HT1080 (cell line): Measurements from ENCODE around the gene RHBG. TPM values are rescaled to one million over a fixed set of nuclear protein-coding genes. Genes with fewer than 3 reads are reported as not detected.
"Not testable (repeated sequence)": the region's sequence is repeated elsewhere in the genome, so short reads cannot be mapped to it uniquely, and the experiment has no call there.

ENCODE experiments used
- DNase-seq: peaks from one replicate; pipeline ENCODE4 v3.0.0-alpha.2; 2015; ENCODE audit warnings: low read depth
- total RNA-seq: library from RNA; depleted of rRNA; stranded (reverse); fragments of >200 nt; shearing (Covaris generic); gene quantifications from 2 replicates; pipeline ENCODE4 v1.2.3, GENCODE V29; 2014

RHBG gene
- total RNA-seq, 1 experiment from 2014 or later: not detected

DNA sequence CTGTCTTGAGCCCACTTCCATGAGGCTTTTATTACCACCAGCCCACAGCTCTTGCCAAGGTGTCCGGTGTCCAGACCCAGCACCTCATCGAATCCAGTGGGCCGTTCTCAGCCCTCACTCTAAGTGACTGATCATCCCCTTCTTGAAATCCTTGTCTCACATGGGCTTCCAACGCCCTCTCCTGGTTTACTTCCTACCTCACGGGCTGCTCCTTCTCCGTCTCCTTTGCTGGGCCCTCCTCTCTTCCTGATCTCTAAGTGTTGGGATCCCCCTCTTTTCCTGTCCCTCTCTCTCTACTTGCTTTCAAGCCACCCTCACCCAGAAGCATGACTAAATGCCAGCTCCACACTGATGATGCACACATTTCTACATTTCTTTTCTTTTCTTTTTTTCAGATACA, 9.0 kb upstream of the RHBG start:
- DNase-seq: no peak

DNA sequence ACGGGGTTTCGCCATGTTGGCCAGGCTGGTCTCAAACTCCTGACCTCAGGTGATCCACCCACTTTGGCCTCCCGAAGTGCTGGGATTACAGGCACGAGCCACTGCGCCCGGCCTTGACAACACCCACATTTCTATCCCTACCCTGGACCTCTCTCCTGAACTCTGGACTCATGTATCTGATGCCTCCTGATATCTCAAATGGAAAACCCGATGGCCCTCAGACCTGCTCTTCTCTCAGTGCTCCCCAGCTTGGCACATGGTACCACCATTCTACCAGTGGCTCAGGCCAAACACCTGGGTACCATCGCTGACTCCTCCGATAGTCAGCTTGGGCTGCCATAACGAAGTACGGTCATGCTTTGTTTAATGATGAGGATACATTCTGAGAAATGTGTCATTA, 8.5 kb upstream of the RHBG start:
- no peak for DNase-seq

DNA sequence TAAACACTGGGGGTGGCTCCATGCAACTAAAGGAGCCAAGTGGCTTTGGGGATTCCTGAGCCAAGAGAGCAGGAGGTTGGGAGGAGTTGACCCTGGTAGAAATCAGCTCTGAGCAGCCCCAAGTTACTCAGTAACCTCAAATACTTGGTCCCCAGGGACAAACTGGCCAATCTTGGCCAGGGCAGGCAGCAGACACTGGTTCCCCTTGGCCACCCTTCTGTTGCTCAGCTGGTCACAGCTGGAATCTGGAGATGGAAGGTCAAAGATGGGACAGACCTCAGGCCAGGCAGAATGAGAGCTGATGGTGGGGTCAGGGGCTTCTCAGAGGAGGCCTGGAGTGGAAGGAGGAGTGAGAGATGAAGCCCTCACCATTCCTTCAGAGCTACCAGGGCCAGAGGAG, 3.3 kb upstream of the RHBG start:
- DNase-seq: no peak

DNA sequence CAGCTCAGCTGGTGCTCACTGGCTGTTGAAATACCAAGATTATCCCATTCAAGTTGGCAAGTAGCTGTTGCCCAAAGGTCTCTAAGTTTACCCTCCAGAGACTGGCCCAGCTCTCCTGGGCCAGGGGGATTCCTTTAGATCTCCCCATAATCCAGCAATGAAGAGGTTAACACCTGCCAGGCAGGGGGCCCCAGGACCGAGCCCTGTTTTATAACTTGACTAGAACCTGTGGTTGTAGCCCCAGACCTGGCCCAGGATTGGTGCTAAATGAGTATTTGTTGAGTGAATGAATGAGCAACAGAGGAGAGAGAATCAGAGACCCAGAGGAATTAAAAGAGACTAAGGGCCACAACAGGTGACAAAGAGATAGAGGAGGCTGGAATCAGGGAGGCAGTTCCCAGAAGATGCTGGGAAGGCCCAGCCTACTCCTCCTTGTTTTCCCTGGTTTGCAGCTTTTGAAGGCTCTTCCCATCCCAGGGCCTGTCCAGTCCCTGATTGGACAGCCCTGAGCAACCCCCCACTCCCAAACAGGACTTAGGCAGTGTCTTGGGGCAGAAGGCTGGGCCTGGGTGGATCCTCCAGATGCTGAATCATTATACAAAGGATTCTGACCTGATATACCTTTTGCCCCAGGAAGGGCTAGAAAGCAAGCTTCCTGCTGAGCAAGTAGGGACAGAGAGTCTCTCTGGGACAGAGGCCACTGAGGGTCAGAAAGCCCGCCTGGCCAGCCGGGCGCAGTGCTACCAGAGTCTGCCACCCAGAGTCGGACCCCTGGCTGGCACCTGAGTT, 2.4 kb upstream of the RHBG start:
- DNase-seq: no peak

DNA sequence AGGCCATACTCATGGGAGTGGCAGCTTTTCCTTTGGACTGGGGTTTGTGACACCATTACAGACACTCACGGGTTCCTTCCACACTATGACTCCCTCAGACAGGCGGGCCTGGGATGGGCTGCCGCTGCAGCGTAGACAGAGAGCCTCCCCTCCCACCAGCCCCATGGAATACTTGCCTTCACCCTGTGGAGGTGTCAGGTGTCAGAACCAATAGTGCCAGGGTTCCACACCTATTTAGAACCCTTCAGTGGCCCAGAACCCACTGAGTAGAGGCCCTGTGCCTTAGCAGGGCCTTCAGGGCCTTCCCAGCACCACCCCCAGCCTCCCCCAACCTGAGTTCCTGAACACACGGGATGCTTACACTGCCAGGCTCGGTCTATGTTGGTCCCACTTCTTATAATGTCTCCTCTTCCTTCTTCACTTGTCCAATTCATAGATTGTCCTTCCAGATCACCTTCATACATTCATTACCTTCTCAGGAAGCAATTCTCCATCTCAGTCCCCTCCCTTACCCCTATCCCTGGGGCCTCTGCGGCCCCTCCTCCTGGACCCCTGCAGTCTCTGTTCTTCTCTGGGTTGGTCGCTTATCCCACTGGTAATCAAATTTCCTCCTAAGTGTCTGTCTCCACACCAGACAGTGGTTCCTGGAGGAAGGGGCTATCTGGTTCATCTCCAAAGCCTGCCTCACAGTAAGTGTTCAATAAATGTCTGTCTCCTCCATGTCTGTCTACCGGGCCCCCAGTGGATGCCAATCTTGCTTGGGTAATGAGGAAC, 1.4 kb upstream of the RHBG start:
- no peak for DNase-seq

DNA sequence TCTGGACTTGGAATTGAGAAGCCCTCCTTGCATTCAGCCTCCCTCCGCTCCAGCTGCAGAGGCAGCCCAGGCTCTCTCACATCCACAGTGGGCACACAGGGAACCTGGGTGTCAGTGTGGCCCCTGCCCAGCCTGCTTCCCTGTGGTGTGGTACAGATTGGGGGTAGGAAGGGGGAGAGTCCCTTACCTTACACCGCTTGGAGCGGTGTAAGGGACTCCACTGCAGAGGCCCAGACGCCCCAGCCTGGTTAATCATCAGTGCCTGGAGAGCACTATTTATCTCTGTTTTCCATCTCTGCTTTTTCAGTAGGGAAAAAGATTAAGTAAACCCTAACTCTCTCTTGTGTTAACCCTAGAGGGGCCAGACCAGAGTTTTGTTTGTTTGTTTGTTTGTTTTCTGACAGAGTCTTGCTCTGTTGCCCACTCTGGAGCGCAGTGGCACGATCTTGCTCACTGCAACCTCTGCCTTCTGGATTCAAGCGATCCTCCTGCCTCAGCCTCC, 803 bp upstream of the RHBG start:
- DNase-seq: no peak

DNA sequence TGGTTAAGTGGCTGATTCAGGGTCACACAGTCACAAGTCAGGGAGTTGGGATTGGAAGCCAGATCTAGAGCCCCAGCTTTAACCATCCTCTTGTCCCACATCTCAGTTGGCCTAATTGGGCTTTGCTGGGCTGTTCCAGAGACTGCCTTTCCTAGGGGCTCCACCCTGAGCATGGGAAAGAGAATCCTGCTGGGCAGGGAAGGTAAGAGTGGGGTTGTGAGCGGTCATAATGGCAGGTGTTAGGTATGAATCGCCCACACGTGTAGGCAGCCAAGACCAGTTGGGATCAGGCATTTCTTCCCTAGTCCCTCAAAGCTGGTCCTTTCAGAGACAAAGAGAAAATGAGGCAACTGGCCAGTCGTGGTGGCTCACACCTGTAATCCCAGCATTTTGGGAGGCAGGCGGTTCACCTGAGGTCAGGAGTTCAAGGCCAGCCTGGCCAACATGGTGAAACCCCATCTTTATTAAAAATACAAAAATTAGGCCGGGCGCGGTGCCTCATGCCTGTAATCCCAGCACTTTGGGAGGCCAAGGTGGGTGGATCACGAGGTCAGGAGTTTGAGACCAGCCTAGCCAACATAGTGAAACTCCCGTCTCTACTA, 775 bp downstream of the RHBG start:
- DNase-seq: not testable (repeated sequence)

DNA sequence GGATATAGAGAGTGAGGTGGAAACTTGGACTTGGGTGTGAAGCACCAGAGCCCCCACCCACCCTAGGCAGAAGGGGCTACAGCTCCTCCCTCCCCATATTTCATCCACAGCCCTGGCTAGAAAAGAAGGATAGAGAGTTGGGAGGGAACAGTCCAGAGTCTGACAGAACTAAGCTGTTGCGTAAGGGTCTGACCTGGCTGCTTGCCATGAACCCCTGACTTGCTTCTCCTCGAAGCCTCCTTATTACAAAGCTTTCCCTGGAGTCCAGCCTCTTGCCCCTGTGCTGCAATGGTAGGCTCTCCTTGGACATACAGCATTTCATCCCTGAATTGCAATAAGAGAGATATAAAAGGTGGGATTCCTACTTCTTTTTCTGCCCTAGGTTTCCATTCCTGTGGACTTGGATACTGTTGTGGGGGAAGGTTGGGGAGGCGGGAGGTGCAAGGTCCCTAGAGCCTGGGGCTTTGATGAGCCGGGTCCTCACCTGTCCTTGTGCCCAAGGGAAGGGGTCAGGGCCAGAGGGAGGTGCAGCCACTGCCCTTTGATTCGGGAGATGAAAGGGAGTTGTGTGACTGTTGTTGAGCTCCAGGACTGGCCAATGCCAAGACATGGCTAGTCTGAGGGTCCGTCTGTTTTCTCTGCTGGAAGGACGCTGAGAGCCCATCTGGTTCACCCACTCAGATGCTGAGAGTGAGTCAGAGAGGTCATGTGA, 2.7 kb downstream of the RHBG start:
- DNase-seq: peak; percentile 37

DNA sequence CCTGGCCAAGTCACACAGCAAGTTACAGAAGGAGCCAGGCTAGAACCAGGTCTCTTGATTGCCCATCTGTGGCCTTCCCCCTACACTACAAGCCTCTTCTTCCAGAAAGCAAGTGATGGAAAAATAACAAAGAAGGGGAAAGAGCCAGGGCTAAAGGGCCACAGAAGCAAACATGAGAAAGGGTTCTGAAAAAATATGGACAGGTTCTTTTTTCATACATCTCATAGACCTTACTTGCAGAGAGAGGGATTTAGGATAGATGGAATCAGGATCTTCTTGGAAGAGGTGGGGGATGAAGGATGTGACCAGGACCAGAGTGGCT, 3.2 kb downstream of the RHBG start:
- no peak for DNase-seq

DNA sequence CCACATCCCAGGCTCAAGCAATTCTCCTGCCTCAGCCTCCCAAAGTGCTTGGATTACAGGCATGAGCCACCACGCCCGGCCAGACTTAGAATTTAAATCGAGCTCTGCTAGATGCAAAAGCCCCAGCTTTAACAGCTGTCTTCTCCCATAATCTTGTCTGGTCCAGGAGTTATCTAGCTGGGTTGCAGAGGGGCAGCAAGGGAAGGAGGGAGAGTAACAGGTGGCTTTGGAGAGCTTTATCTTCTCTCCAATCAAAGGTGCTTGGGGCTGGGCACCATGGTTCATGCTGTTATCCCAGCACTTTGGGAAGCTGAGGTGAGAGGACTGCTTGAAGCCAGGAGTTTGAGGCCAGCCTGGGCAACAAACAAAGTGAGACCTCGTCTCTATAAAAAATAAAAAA, 3.9 kb downstream of the RHBG start:
- no peak for DNase-seq

DNA sequence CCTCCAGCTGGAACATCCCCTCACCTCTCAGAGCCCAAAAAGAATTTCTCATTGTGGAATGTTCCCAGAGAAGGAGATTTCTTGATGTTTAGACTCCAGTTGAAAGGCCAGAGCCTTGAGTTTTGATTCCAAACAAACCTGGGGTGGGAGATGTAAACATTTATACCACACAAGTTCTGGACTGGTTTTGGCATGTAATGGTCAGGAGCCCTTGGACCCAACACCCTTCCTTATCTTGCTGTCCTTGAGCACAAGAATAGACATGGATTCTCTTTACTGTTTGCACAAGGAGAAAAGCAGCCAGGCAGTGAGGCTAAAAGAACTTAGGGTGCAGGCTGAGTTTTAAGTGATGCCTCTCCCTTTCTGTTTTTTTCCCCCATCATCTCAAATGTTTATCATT, 4.5 kb downstream of the RHBG start:
- no peak for DNase-seq

DNA sequence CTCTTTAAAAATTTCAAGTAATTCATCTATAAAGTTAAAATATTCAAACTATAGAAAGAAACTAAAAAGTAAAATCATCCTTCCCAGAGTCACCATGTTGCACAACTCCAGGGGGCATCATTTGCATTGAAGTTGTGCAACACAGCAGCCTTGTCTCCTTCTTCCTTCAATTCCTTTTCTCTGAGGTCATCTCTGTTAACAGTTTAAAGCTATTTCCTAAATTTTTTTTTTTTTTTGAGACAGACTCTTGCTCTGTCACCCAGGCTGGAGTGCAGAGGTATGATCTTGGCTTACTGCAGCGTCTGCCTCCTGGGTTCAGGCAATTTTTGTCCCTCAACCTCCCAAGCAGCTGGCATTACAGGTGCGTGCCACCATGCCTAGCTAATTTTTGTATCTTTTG, 7.1 kb downstream of the RHBG start:
- DNase-seq: peak; percentile 52

DNA sequence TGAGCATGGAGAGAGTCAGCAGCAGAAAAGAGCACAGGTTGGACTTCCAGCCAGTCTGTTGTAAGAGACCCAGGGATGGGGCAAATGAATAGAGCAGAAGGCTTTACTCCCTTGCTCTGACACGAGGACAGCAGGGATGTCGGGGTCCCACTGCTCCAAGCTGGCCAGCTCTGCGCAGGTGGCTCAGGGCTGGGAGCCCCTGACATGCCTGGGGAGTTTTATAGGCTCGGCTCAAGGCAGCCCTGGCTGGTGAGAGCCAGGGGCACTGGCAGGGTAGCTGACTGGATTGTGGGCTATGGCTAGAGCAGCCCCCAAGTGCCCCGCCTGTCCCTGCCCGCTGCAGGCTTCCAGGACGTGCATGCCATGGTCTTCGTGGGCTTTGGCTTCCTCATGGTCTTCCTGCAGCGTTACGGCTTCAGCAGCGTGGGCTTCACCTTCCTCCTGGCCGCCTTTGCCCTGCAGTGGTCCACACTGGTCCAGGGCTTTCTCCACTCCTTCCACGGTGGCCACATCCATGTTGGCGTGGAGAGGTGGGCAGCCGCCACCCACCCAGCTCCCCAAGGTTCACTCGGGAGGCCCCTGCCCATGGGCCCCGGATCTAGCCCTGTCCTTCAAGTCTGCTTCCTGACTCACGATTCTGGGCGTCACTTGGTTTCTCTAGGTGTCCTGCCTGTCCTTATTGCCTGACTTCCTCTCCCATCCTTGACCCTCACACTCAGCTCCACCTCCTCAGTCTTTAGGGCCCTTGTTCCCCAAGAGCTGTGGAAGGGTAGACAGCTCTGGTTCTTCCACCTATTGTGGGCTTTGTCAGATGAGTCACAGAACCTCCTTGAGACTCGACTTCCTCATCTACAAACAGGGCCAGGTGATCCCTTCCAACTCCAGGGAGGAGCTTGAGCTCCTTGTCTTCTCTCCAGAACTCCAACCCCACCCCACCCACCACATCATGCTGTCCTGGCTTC, 8.2 kb downstream of the RHBG start:
- DNase-seq: no peak

DNA sequence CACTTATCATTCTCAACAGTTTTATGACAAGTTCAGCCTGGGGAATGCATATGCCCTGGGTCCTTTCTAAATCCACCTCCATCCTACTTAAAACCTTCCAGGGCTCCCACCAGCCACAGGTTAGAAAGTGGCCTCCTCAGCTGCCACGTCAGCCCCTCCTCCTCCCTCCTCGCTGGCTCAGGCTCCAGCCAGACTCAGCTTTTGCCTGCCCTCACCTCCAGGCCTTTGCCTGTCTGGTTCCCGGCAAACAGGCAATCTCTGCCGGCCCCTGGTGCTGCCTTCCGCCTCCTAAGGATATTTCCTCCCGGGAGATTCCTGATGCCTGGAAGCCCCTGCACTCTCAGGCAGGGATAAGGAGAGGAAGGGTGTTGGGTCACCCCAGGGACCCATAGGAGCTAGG, 9.5 kb downstream of the RHBG start:
- DNase-seq: no peak

DNA sequence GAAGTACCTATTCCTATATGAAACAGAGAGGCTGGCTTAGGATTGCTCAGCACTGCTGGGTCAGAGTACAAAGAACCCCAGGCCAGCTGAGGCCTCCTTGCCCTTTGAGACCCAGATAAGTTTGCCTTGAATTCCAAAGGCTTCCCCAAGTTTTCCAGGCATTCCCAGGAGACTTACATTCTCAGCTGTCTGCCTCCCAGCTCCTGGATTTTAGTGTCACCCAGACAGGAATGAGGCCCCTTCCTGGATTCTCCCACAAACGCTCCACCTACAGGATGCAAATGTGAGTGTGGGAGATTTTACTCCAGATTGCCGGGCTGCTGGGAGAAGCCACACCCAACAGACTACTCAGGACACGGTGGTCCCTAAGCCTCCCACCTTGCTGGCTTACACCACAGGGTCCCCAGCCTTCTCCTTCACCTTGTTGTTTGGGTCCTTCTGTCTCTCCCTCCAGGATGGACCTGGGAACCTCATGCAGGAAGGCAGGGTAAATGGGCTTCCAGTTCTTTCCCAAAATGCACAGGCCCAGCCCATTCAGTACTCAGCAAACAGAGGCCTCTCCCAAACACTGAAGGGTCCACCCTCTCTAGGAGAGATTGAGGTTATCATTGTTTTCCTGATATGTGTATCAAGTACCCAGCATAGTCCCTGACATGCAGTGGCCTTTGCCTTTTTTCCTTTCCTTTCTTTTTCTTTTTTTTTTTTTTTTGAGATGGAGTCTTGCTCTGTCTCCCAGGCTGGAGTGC, 10.6 kb downstream of the RHBG start:
- DNase-seq: peak; percentile 42

DNA sequence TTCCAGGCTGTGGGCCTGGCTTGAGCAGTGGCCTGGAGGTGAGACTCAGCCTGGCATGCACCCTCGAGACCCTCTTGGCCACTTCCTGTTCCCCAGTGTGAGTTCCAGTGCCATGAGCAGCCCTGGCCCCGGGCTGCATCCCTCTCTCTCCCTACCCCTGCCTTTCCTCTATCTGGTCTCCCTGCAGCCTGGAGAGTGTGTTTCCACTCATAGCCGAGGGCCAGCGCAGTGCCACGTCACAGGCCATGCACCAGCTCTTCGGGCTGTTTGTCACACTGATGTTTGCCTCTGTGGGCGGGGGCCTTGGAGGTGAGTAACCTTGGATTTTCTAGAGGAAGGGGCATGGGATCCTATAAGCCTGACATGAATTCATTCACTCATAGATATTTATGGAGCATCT, 13.6 kb downstream of the RHBG start:
- no peak for DNase-seq

DNA sequence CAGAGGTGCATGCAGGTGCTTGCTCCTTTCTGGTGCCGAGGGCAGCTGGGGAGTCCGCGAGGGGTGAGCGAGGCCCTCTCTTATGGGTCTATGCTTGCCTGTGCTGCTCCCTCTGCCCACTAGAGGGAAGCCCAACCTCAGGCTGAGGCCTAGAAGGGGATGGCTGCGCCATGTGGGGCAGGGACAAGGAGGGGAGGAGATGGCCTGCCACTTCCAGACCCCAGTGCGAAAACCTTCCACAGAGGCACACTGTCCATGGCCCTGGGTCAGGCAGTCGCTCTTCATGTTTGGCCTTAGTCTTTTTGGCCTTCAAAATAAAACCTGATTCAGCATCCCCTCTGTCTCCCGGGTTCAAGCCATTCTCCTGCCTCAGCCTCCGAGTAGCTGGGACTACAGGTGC, 14.0 kb downstream of the RHBG start:
- DNase-seq: peak; percentile 46

DNA sequence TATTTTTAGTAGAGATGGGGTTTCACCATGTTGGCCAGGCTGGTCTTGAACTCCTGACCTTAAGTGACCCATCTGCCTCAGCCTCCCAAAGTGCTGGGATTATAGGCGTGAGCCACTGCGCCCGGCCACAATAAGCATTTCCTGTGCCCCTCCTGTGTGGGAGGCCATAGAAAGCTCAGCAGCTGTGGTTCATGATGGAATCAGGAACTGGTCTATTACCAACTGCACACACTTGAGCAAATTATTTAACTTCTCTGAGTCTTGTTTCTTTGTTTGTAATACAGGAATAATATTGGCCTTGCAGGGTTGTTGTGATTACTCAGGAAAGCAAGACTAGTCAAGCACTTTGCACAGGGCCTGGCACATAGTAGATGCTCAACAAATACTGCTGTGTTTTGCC, 15.0 kb downstream of the RHBG start:
- DNase-seq: no peak

DNA sequence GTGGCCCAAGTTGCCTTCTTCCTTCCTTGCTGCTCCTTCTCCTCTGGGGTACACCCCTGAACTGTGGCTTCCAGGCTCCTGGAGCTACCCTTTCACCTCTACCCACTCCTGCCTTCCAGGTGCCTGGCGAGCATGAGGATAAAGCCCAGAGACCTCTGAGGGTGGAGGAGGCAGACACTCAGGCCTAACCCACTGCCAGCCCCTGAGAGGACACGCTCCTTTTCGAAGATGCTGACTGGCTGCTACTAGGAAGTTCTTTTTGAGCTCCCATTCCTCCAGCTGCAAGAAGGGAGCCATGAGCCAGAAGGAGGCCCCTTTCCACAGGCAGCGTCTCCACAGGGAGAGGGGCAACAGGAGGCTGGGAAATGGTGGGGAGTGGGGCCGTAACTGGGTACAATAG, 15.6 kb downstream of the RHBG start:
- DNase-seq: no peak

DNA sequence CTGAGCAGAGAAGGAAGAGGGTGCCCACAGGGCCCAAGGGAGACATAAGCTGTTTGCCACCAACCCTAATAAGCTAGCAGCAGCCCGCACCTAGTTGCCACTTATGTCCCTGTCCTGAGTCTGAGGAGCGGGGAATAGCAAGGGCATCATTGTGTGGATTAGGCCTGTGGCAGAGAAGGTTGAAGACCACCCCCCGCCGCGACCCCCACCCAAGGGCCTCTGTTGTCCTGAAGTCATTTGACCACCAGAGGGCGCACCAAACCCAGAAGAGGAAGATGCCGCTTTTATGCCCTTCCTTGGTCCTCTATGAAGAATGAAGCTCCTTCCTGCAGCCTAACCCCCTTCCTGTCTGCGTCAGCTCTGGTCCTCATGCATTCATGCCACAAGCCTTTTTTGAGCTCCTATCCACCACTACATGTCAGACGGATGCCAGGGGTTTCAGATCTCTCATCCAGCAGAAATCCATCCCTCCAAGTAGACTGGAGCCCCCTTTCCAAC, 16.6 kb downstream of the RHBG start:
- DNase-seq: peak; percentile 71
